PC-9 (cell line): ENCODE results near the gene CHPT1. TPM values are rescaled to one million over a fixed set of nuclear protein-coding genes. Genes with fewer than 3 reads are reported as not detected.
"Not testable (repeated sequence)": the region's sequence is repeated elsewhere in the genome, so short reads cannot be mapped to it uniquely, and the experiment has no call there.

ENCODE experiments used
- BruUV-seq: library from RNA; stranded (reverse); fragments of 400-500 nt; replicated peaks from 2 replicates; lab custom pipeline; 2021; lab: Mats Ljungman, UMichigan
- CTCF ChIA-PET: fragments of 300-600 bp; sonication (Branson Sonifier 250); formaldehyde crosslinking; loops from one replicate; lab custom pipeline; 2022; ENCODE audit warnings: antibody characterized with exemption; lab: Charles Lee
- POLR2A ChIA-PET: fragments of 300-600 bp; sonication (Branson Sonifier 250); formaldehyde crosslinking; loops from one replicate; lab custom pipeline; 2022; ENCODE audit warnings: antibody characterized with exemption; ENCODE audit not compliant: unreplicated experiment; lab: Charles Lee
- DNase-seq, 2 experiments: peaks; one replicate each; pipeline versions ENCODE4 v3.0.0 to v3.0.0-alpha.2; 2015 to 2022; ENCODE audit warnings: mixed read lengths in 1 of 2
- H2AFZ ChIP-seq: fragments of 200-600 bp; sonication (generic); 2 replicates; pipeline ENCODE4 v1.8.1; 2017; ENCODE audit warnings: antibody characterized with exemption
- H3F3A ChIP-seq: fragments of 200-600 bp; sonication (generic); 2 replicates; pipeline ENCODE4 v1.8.1; 2017; ENCODE audit warnings: antibody characterized with exemption, mild to moderate bottlenecking, low read depth; ENCODE audit not compliant: insufficient read depth
- H3K27ac ChIP-seq: fragments of 200-600 bp; sonication (generic); 2 replicates; pipeline ENCODE4 v1.6.1; 2016; ENCODE audit warnings: mixed run types
- H3K27me3 ChIP-seq: fragments of 200-600 bp; sonication (generic); 2 replicates; pipeline ENCODE4 v1.6.1; 2016; ENCODE audit warnings: low read depth, mixed run types; ENCODE audit not compliant: insufficient read depth
- H3K36me3 ChIP-seq: fragments of 200-600 bp; sonication (generic); 2 replicates; pipeline ENCODE4 v1.6.1; 2016; ENCODE audit warnings: low read depth, mixed run types
- H3K4me1 ChIP-seq: fragments of 200-600 bp; sonication (generic); replicated peaks from 2 replicates; pipeline ENCODE4 v1.6.1; 2016; ENCODE audit warnings: mixed run types; ENCODE audit not compliant: insufficient read depth
- H3K4me2 ChIP-seq: fragments of 200-600 bp; sonication (generic); 2 replicates; pipeline ENCODE4 v1.6.1; 2017; ENCODE audit warnings: mixed run types
- H3K4me3 ChIP-seq: fragments of 200-600 bp; sonication (generic); 2 replicates; pipeline ENCODE4 v1.6.1; 2016; ENCODE audit warnings: mixed run types
- H3K79me2 ChIP-seq: fragments of 200-600 bp; sonication (generic); 2 replicates; pipeline ENCODE4 v1.6.1; 2017; ENCODE audit warnings: low read depth, mixed run types
- H3K9me2 ChIP-seq: fragments of 200-600 bp; sonication (generic); 2 replicates; pipeline ENCODE4 v1.8.1; 2017; ENCODE audit warnings: mild to moderate bottlenecking; ENCODE audit not compliant: insufficient read depth
- H3K9me3 ChIP-seq: fragments of 200-600 bp; sonication (generic); 2 replicates; pipeline ENCODE4 v1.8.1; 2016; ENCODE audit warnings: low read depth; ENCODE audit not compliant: insufficient read depth
- H4K20me1 ChIP-seq: fragments of 200-600 bp; sonication (generic); 2 replicates; pipeline ENCODE4 v1.8.1; 2017; ENCODE audit not compliant: insufficient read depth
- CTCF ChIP-seq: fragments of 200-600 bp; sonication (generic); conservative IDR thresholded peaks from 2 replicates; pipeline ENCODE4 v1.6.1; 2017; ENCODE audit warnings: mixed run types, antibody characterized with exemption, mild to moderate bottlenecking, moderate library complexity
- EZH2 ChIP-seq: fragments of 200-600 bp; sonication (generic); IDR thresholded peaks from 2 replicates; pipeline ENCODE4 v1.8.0; 2017; ENCODE audit warnings: antibody characterized with exemption, low read depth
- intact Hi-C: fragments of 100-400 bp; cut with micrococcal nuclease; formaldehyde crosslinking; loops from one replicate; pipeline ENCODE4 v1.10.0; 2022; ENCODE audit not compliant: unreplicated experiment
- total RNA-seq: library from RNA; stranded (reverse); gene quantifications from 2 replicates; pipeline ENCODE4 v1.2.3, GENCODE V29; 2021

Gene CHPT1
- total RNA-seq, 1 experiment from 2014 or later = 6.1 TPM

GRCh38 chr12:101732318-101732717 lies 34.9 kb downstream of the CHPT1 start:
- no peaks in the 10 kb centered on the region for H3K27me3 ChIP-seq
- H3K4me2 ChIP-seq = no peak overlapping the region
- TF ChIP-seq EZH2 = no peak
- no peak for TF ChIP-seq CTCF
- H3K27ac ChIP-seq = no peak overlapping the region
- no peaks in the 10 kb centered on the region for H3K4me1 ChIP-seq
- H3K4me3 ChIP-seq = no peak overlapping the region
- no peak overlapping the region for H2AFZ ChIP-seq
- no peaks in the 10 kb centered on the region for H3K79me2 ChIP-seq
- CTCF ChIA-PET = no interaction called here
- H4K20me1 ChIP-seq = no peaks in the 10 kb centered on the region
- POLR2A ChIA-PET = no interaction called here
- H3K36me3 ChIP-seq = no peaks in the 10 kb centered on the region
- H3K9me3 ChIP-seq = no peaks in the 10 kb centered on the region
- no TSS peak for BruUV-seq
- DNase-seq = no peak
- H3F3A ChIP-seq = no peaks in the 10 kb centered on the region
- no peaks in the 10 kb centered on the region for H3K9me2 ChIP-seq
- intact Hi-C loops = no loop called here

GRCh38 chr12:101733166-101733565 lies 35.7 kb downstream of the CHPT1 start:
- ChIA-PET POLR2A (no interaction called here), CTCF (no interaction called here)
- intact Hi-C loops = no loop called here
- no peak overlapping the region for H3K4me2 ChIP-seq
- no peaks in the 10 kb centered on the region for H3K9me2 ChIP-seq
- H2AFZ ChIP-seq = no peak overlapping the region
- DNase-seq = no peak
- no peaks in the 10 kb centered on the region for H3K9me3 ChIP-seq
- no peaks in the 10 kb centered on the region for H3K27me3 ChIP-seq
- no peak for TF ChIP-seq EZH2
- TF ChIP-seq CTCF = no peak
- H3K4me1 ChIP-seq = no peaks in the 10 kb centered on the region
- no peak overlapping the region for H3K4me3 ChIP-seq
- no peak overlapping the region for H3K27ac ChIP-seq
- H3K36me3 ChIP-seq = no peaks in the 10 kb centered on the region
- no peaks in the 10 kb centered on the region for H4K20me1 ChIP-seq
- H3K79me2 ChIP-seq = no peaks in the 10 kb centered on the region
- H3F3A ChIP-seq = no peaks in the 10 kb centered on the region
- BruUV-seq = no TSS peak

- H3K4me2 ChIP-seq, H3F3A ChIP-seq, H3K27me3 ChIP-seq, CTCF ChIA-PET, H3K79me2 ChIP-seq, H3K4me3 ChIP-seq, H3K27ac ChIP-seq, H3K9me3 ChIP-seq, H3K4me1 ChIP-seq, DNase-seq, H2AFZ ChIP-seq, intact Hi-C loops, BruUV-seq, H3K36me3 ChIP-seq, H3K9me2 ChIP-seq, H4K20me1 ChIP-seq, POLR2A ChIA-PET: not testable (repeated sequence)
These were observed 37.0 kb downstream of the CHPT1 start for GRCh38 chr12:101734482-101734881.

- H3K4me2 ChIP-seq = no peak overlapping the region
- no TSS peak for BruUV-seq
- no peaks in the 10 kb centered on the region for H3K36me3 ChIP-seq
- no peaks in the 10 kb centered on the region for H4K20me1 ChIP-seq
- CTCF ChIA-PET = no interaction called here
- H3K4me3 ChIP-seq = no peak overlapping the region
- H3K9me3 ChIP-seq = no peaks in the 10 kb centered on the region
- POLR2A ChIA-PET = no interaction called here
- H3K79me2 ChIP-seq = no peaks in the 10 kb centered on the region
- no peak overlapping the region for H3K27ac ChIP-seq
- no peaks in the 10 kb centered on the region for H3F3A ChIP-seq
- no peaks in the 10 kb centered on the region for H3K27me3 ChIP-seq
- intact Hi-C loops = no loop called here
- no peaks in the 10 kb centered on the region for H3K9me2 ChIP-seq
- DNase-seq = no peak
- no peak for TF ChIP-seq EZH2
- TF ChIP-seq CTCF = no peak
- no peak overlapping the region for H2AFZ ChIP-seq
- H3K4me1 ChIP-seq = no peaks in the 10 kb centered on the region
These were observed 40.0 kb downstream of the CHPT1 start for GRCh38 chr12:101737476-101737875.
